ENCODE results near the gene RBM10. TPM values are rescaled to one million over a fixed set of nuclear protein-coding genes. Genes with fewer than 3 reads are reported as not detected.

The RBM10 gene
- total RNA-seq, 1 experiment from 2014 or later: 41.0 TPM

DNA sequence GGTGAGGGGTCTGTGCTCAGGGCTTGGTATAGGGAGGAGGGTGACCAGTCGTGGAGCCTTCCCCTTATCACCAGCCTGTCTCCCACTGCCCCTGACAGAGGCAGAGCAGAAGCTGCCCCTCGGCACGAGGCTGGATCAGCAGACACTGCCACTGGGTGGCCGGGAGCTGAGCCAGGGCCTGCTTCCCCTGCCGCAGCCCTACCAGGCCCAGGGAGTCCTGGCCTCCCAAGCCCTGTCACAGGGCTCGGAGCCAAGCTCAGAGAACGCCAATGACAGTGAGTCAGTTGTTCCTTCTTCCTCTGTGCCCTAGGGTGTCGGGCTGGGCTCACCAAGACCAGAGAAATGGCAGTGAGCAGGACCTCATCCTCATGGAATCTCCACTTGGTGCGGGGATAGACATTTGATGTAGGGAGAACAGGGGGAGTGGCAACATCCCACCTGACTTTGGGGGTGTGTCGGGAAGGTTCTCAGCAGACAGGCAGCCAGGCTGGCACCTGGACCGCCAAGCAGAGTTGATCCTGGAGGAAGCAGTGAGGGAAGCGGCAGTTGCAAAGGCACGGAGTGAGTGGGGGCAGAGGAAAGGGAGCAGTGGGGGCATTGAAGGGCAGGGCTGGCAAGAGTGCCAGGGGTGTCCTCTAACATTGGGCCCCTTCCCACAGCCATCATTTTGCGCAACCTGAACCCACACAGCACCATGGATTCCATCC is 34.4 kb downstream of the RBM10 start:
- Histone ChIP-seq H3K36me3 (ENCODE audit: control insufficient read depth, insufficient read depth, low read length) (no peaks in the 10 kb centered on the region; the same call in 1 of the 2 replicates), H3K27me3 (replicated peaks; ENCODE audit: control insufficient read depth, insufficient read depth, low read length) (no peaks in the 10 kb centered on the region), H3K4me1 (no peaks in the 10 kb centered on the region), H3K9me3 (no peaks in the 10 kb centered on the region), H3K4me3 (ENCODE audit: low read depth, low read length) (no peak overlapping the region)
- H3K4me1 Mint-ChIP-seq (ENCODE audit: low read depth, unreplicated experiment): no peaks in the 10 kb centered on the region
- H3K9me3 Mint-ChIP-seq (ENCODE audit: unreplicated experiment): no peaks in the 10 kb centered on the region
- no peak overlapping the region for H3K27ac Mint-ChIP-seq (ENCODE audit: unreplicated experiment)
- TF ChIP-seq, protein P1, sequence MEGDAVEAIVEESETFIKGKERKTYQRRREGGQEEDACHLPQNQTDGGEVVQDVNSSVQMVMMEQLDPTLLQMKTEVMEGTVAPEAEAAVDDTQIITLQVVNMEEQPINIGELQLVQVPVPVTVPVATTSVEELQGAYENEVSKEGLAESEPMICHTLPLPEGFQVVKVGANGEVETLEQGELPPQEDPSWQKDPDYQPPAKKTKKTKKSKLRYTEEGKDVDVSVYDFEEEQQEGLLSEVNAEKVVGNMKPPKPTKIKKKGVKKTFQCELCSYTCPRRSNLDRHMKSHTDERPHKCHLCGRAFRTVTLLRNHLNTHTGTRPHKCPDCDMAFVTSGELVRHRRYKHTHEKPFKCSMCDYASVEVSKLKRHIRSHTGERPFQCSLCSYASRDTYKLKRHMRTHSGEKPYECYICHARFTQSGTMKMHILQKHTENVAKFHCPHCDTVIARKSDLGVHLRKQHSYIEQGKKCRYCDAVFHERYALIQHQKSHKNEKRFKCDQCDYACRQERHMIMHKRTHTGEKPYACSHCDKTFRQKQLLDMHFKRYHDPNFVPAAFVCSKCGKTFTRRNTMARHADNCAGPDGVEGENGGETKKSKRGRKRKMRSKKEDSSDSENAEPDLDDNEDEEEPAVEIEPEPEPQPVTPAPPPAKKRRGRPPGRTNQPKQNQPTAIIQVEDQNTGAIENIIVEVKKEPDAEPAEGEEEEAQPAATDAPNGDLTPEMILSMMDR (IDR thresholded peaks at IDR 0.05; ENCODE audit: insufficient read depth in 1 of 2, low read depth in 1 of 2, low read length in 1 of 2, severe bottlenecking in 1 of 2, unreplicated experiment in 1 of 2): no peak
- intact Hi-C loops (cut with micrococcal nuclease; ENCODE audit: unreplicated experiment): no loop called here
- peaks cover 55% of the 10 kb centered on the region for H3K36me3 Mint-ChIP-seq (ENCODE audit: insufficient read depth, unreplicated experiment)
- no peak for DNase-seq
- no peak overlapping the region for H3K4me3 Mint-ChIP-seq (ENCODE audit: unreplicated experiment)
- H3K27me3 Mint-ChIP-seq (ENCODE audit: insufficient read depth, unreplicated experiment): no peaks in the 10 kb centered on the region
- ChIA-PET POLR2A (no interaction called here), CTCF (no interaction called here)
- BruUV-seq (replicated peaks): no TSS peak

DNA sequence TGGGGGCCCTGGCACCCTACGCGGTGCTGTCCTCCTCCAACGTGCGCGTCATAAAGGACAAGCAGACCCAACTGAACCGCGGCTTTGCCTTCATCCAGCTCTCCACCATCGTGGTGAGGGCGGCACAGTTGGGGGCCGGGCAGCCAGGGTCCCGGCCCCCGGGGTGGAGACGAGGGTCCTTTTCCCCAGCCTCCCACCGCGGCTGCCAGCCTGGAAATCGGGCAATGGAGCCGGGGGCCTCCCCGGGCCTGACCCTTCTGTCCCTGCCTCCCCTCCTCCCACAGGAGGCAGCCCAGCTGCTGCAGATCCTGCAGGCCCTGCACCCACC is 34.9 kb downstream of the RBM10 start:
- DNase-seq: no peak
- no peak overlapping the region for H3K27ac Mint-ChIP-seq (ENCODE audit: unreplicated experiment)
- H3K9me3 ChIP-seq: no peaks in the 10 kb centered on the region
- no TSS peak for BruUV-seq (replicated peaks)
- ChIA-PET POLR2A (no interaction called here), CTCF (no interaction called here)
- intact Hi-C loops (cut with micrococcal nuclease; ENCODE audit: unreplicated experiment): no loop called here
- H3K36me3 ChIP-seq (ENCODE audit: control insufficient read depth, insufficient read depth, low read length): no peaks in the 10 kb centered on the region; the same call in none of the 2 replicates
- H3K27me3 ChIP-seq (replicated peaks; ENCODE audit: control insufficient read depth, insufficient read depth, low read length): no peaks in the 10 kb centered on the region
- no peak overlapping the region for H3K4me3 Mint-ChIP-seq (ENCODE audit: unreplicated experiment)
- H3K4me1 Mint-ChIP-seq (ENCODE audit: low read depth, unreplicated experiment): no peaks in the 10 kb centered on the region
- no peak overlapping the region for H3K4me3 ChIP-seq (ENCODE audit: low read depth, low read length)
- no peaks in the 10 kb centered on the region for H3K4me1 ChIP-seq
- no peaks in the 10 kb centered on the region for H3K9me3 Mint-ChIP-seq (ENCODE audit: unreplicated experiment)
- peaks cover 58% of the 10 kb centered on the region for H3K36me3 Mint-ChIP-seq (ENCODE audit: insufficient read depth, unreplicated experiment)
- TF ChIP-seq, protein P1 (IDR thresholded peaks at IDR 0.05; ENCODE audit: insufficient read depth in 1 of 2, low read depth in 1 of 2, low read length in 1 of 2, severe bottlenecking in 1 of 2, unreplicated experiment in 1 of 2): no peak
- H3K27me3 Mint-ChIP-seq (ENCODE audit: insufficient read depth, unreplicated experiment): no peaks in the 10 kb centered on the region

DNA sequence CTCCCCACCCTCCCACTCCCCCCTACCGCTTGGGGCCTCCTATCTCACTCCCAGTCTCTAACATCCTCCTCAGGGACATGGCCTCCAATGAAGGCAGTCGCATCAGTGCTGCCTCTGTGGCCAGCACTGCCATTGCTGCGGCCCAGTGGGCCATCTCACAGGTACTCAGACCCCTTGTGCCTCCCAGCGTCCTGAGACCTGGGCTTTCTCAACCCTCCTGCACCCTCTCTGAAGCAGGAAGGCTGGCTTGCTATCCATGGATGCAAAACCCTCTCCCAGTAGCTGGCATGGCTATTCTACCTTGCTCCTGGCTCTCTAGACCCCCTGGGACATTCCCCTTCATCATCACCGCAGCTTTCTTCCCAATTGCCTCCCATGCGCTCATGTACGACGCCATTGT is 35.3 kb downstream of the RBM10 start:
- POLR2A ChIA-PET: no interaction called here
- no peaks in the 10 kb centered on the region for H3K4me1 ChIP-seq
- Mint-ChIP-seq H3K9me3 (ENCODE audit: unreplicated experiment) (no peaks in the 10 kb centered on the region), H3K27me3 (ENCODE audit: insufficient read depth, unreplicated experiment) (no peaks in the 10 kb centered on the region), H3K4me3 (ENCODE audit: unreplicated experiment) (no peak overlapping the region), H3K4me1 (ENCODE audit: low read depth, unreplicated experiment) (no peaks in the 10 kb centered on the region), H3K36me3 (ENCODE audit: insufficient read depth, unreplicated experiment) (peaks cover 61% of the 10 kb centered on the region), H3K27ac (ENCODE audit: unreplicated experiment) (no peak overlapping the region)
- BruUV-seq (replicated peaks): no TSS peak
- CTCF ChIA-PET: no interaction called here
- TF ChIP-seq, protein P1 (IDR thresholded peaks at IDR 0.05; ENCODE audit: insufficient read depth in 1 of 2, low read depth in 1 of 2, low read length in 1 of 2, severe bottlenecking in 1 of 2, unreplicated experiment in 1 of 2): no peak
- H3K27me3 ChIP-seq (replicated peaks; ENCODE audit: control insufficient read depth, insufficient read depth, low read length): no peaks in the 10 kb centered on the region
- no peak overlapping the region for H3K4me3 ChIP-seq (ENCODE audit: low read depth, low read length)
- no peaks in the 10 kb centered on the region; the same call in none of the 2 replicates for H3K36me3 ChIP-seq (ENCODE audit: control insufficient read depth, insufficient read depth, low read length)
- no peaks in the 10 kb centered on the region for H3K9me3 ChIP-seq
- intact Hi-C loops (cut with micrococcal nuclease; ENCODE audit: unreplicated experiment): no loop called here
- DNase-seq: no peak
